K562 (cell line): ENCODE results near the gene EXTL1. TPM values are rescaled to one million over a fixed set of nuclear protein-coding genes. Genes with fewer than 3 reads are reported as not detected.
A peak's percentile ranks its signal among the peaks of the same experiment; 100 is the strongest.

ENCODE experiments used
- E4F1 ChIP-seq: fragments of 250-450 bp; sonication (Bioruptor Pico); IDR thresholded peaks from 2 replicates; pipeline ENCODE4 v1.5.0; 2021; ENCODE audit warnings: mild to moderate bottlenecking, borderline replicate concordance
- ETV5 ChIP-seq: sonication (generic); formaldehyde crosslinking; IDR thresholded peaks from 2 replicates; pipeline ENCODE4 v1.4.0; 2020; ENCODE audit warnings: low read depth, mild to moderate bottlenecking, missing genetic modification reagents
- MAX ChIP-seq: sonication (generic); formaldehyde crosslinking; IDR thresholded peaks from 2 replicates; pipeline ENCODE4 v1.9.0; 2022; ENCODE audit warnings: mild to moderate bottlenecking, missing genetic modification reagents
- NBN ChIP-seq: fragments of 450-650 bp; IDR thresholded peaks from 2 replicates; pipeline ENCODE4 v1.6.1; 2016; ENCODE audit warnings: low read depth, mild to moderate bottlenecking
- RBFOX2 ChIP-seq: fragments of 200-400 bp; formaldehyde crosslinking; IDR thresholded peaks from 2 replicates; pipeline ENCODE4 v1.6.1; 2017; ENCODE audit warnings: low read depth, mild to moderate bottlenecking, low read length, moderate library complexity
- TBL1XR1 ChIP-seq, 2 experiments: IDR thresholded peaks; 2 replicates each; pipeline ENCODE4 v1.6.1; 2012; ENCODE audit warnings: improper control_type of control experiment in 2 of 2, low read length in 2 of 2, mild to moderate bottlenecking in 1 of 2
- ZFX ChIP-seq: sonication (generic); formaldehyde crosslinking; IDR thresholded peaks from 2 replicates; pipeline ENCODE4 v1.8.0; 2022; ENCODE audit warnings: mild to moderate bottlenecking, missing genetic modification reagents, moderate library complexity
- ZNF318 ChIP-seq, 2 experiments: fragments of 450-650 bp; IDR thresholded peaks; 2 replicates each; pipeline ENCODE4 v1.6.1; 2016; ENCODE audit warnings: mild to moderate bottlenecking in 2 of 2, borderline replicate concordance in 1 of 2, low read depth in 1 of 2, moderate library complexity in 1 of 2
- ZNF609 ChIP-seq: sonication (generic); formaldehyde crosslinking; IDR thresholded peaks from 2 replicates; pipeline ENCODE4 v1.8.1; 2023; ENCODE audit warnings: missing genetic modification reagents, mild to moderate bottlenecking, borderline replicate concordance
- polyA plus RNA-seq, 8 experiments: library from polyadenylated mRNA; depleted of rRNA in 4 of 8; stranded (reverse) in 5 of 8; unstranded in 3 of 8; fragments of >200 nt; fragmentation: Nextera tagmentation in 2 of 8; fragmentation: Illumina TruSeq in 1 of 8; extraction: Ambion mirVana in 2 of 8; extraction: Trizol in 1 of 8; gene quantifications; 2 replicates each; pipeline versions ENCODE4 v1.2.1 to v1.2.3, GENCODE V29; 2011 to 2014; ENCODE audit warnings: inconsistent platforms in 1 of 8, missing spikeins in 1 of 8
- total RNA-seq, 7 experiments: library from RNA; depleted of rRNA in 6 of 7; stranded (reverse); fragments of >200 nt in 6 of 7; fragmentation: Illumina TruSeq in 2 of 7; extraction: Trizol in 2 of 7; gene quantifications; 2 replicates each; pipeline versions ENCODE4 v1.2.1 to v1.2.3, GENCODE V29; 2011 to 2021; ENCODE audit warnings: low replicate concordance in 1 of 7

Gene EXTL1
- total and polyA plus RNA-seq, 9 of the 15 experiments (the other 6 are each of a cell fraction or from before 2014, with no cell fraction given), result 0.04 to 0.23 (median 0.08) TPM; not detected in 3

- TF ChIP-seq E4F1 (CRISPR knock-in tag), result no peak
- peak; percentile 51; the same call in 1 of the 2 replicates for TF ChIP-seq ETV5 (CRISPR knock-in tag)
- peak; percentile 35; the same call in 1 of the 2 replicates for TF ChIP-seq MAX
- peak; percentile 34; the same call in 1 of the 2 replicates for TF ChIP-seq ZFX
- no peak for TF ChIP-seq RBFOX2
- peak in 1 of 2 experiments; percentile 75; a peak in 2 of 4 replicates for TF ChIP-seq ZNF318 (IDR thresholded peaks at IDR 0.05; ENCODE audit: borderline replicate concordance in 1 of 2, low read depth in 1 of 2)
- 0 out of 2 replicates have a peak, but pooled peaks have one; percentile 35 for TF ChIP-seq ZNF609
- TF ChIP-seq NBN, result peak; percentile 2; the same call in 1 of the 2 replicates
- TF ChIP-seq TBL1XR1 (IDR thresholded peaks at IDR 0.05; ENCODE audit: low read length in 2 of 2), result 0 out of 4 replicates have a peak, but pooled peaks of 1 of the 2 experiments have one; percentile 6
These were observed 28.2 kb upstream of the EXTL1 start (continued) for GRCh38 chr1:25993197-25993951.
